Neural cell (in vitro differentiated cells): Measurements from ENCODE around the gene ZNF496. TPM values are rescaled to one million over a fixed set of nuclear protein-coding genes. Genes with fewer than 3 reads are reported as not detected.
"Not testable (repeated sequence)": the region's sequence is repeated elsewhere in the genome, so short reads cannot be mapped to it uniquely, and the experiment has no call there.

Source experiments
- H2AFZ ChIP-seq: fragments of 200-600, 300-800 bp; sonication (generic), shearing (Covaris generic); 2 replicates; pipeline ENCODE4 v1.6.0; 2014; ENCODE audit warnings: low read depth, mild to moderate bottlenecking, antibody characterized with exemption, low read length, moderate library complexity
- H3F3A ChIP-seq: fragments of 200-600 bp; shearing (Covaris generic); 2 replicates; pipeline ENCODE4 v1.6.1; 2016; ENCODE audit warnings: mild to moderate bottlenecking, moderate library complexity, mixed read lengths, antibody characterized with exemption, low read length; ENCODE audit not compliant: insufficient read depth, poor library complexity, severe bottlenecking
- H3K27ac ChIP-seq: fragments of 200-600, 300-800 bp; sonication (generic), shearing (Covaris generic); 2 replicates; pipeline ENCODE4 v1.5.1; 2014; ENCODE audit warnings: mild to moderate bottlenecking, low read length, moderate library complexity
- H3K27me3 ChIP-seq: fragments of 300-800, 200-600 bp; sonication (generic), shearing (Covaris generic); 2 replicates; pipeline ENCODE4 v1.6.0; 2014; ENCODE audit warnings: mild to moderate bottlenecking, low read depth, low read length, moderate library complexity; ENCODE audit not compliant: insufficient read depth
- H3K36me3 ChIP-seq: fragments of 300-800, 200-600 bp; sonication (generic), shearing (Covaris generic); 2 replicates; pipeline ENCODE4 v1.5.1; 2014; ENCODE audit warnings: mild to moderate bottlenecking, antibody characterized with exemption, low read length, moderate library complexity; ENCODE audit not compliant: insufficient read depth
- H3K4me2 ChIP-seq: fragments of 300-800, 200-600 bp; sonication (generic), shearing (Covaris generic); 2 replicates; pipeline ENCODE4 v1.6.0; 2014; ENCODE audit warnings: mild to moderate bottlenecking, low read length
- H3K4me3 ChIP-seq: fragments of 300-800, 200-600 bp; sonication (generic), shearing (Covaris generic); 2 replicates; pipeline ENCODE4 v1.5.1; 2014; ENCODE audit warnings: mild to moderate bottlenecking, low read length, moderate library complexity
- H3K79me2 ChIP-seq: fragments of 200-600 bp; shearing (Covaris generic); replicated peaks from 2 replicates; pipeline ENCODE4 v1.6.0; 2014; ENCODE audit warnings: mild to moderate bottlenecking, low read length, moderate library complexity; ENCODE audit not compliant: insufficient read depth
- H3K9ac ChIP-seq: fragments of 300-800, 200-600 bp; sonication (generic), shearing (Covaris generic); 2 replicates; pipeline ENCODE4 v1.6.1; 2016; ENCODE audit warnings: mild to moderate bottlenecking, low read length, mixed read lengths
- H3K9me2 ChIP-seq: fragments of 200-600 bp; shearing (Covaris generic); 2 replicates; pipeline ENCODE4 v1.6.1; 2016; ENCODE audit warnings: mild to moderate bottlenecking, low read length, mixed read lengths; ENCODE audit not compliant: insufficient read depth
- H3K9me3 ChIP-seq: fragments of 200-600, 300-800 bp; sonication (generic), shearing (Covaris generic); 2 replicates; pipeline ENCODE4 v1.6.1; 2016; ENCODE audit warnings: mild to moderate bottlenecking, mixed run types, low read length, moderate library complexity, mixed read lengths
- H4K20me1 ChIP-seq: fragments of 200-600 bp; shearing (Covaris generic); 2 replicates; pipeline ENCODE4 v1.6.1; 2016; ENCODE audit warnings: mild to moderate bottlenecking, mixed run types; ENCODE audit not compliant: insufficient read depth
- CTCF ChIP-seq: fragments of 450-650 bp; IDR thresholded peaks from 2 replicates; pipeline ENCODE4 v1.5.1; 2014; ENCODE audit warnings: antibody characterized with exemption, mild to moderate bottlenecking, moderate library complexity; ENCODE audit not compliant: poor library complexity, severe bottlenecking
- EP300 ChIP-seq: fragments of 450-650 bp; conservative IDR thresholded peaks from 2 replicates; pipeline ENCODE4 v1.6.1; 2014; ENCODE audit warnings: antibody characterized with exemption, mild to moderate bottlenecking, moderate library complexity; ENCODE audit not compliant: poor library complexity, severe bottlenecking
- EZH2 ChIP-seq: fragments of 200-600, 300-800 bp; shearing (Covaris generic), sonication (generic); IDR thresholded peaks from 2 replicates; pipeline ENCODE4 v1.6.1; 2014; ENCODE audit warnings: antibody characterized with exemption, low read length, borderline replicate concordance, mild to moderate bottlenecking; ENCODE audit not compliant: insufficient read depth, poor library complexity, severe bottlenecking
- MXI1 ChIP-seq: fragments of 450-650 bp; conservative IDR thresholded peaks from 2 replicates; pipeline ENCODE4 v1.6.1; 2014; ENCODE audit warnings: antibody characterized with exemption, mild to moderate bottlenecking; ENCODE audit not compliant: poor library complexity, severe bottlenecking
- POLR2AphosphoS5 ChIP-seq: IDR thresholded peaks from 2 replicates; pipeline ENCODE4 v1.6.1; 2012
- RAD21 ChIP-seq: fragments of 450-650 bp; conservative IDR thresholded peaks from 2 replicates; pipeline ENCODE4 v1.6.1; 2014; ENCODE audit warnings: antibody characterized with exemption, mild to moderate bottlenecking, moderate library complexity
- REST ChIP-seq: IDR thresholded peaks from 2 replicates; pipeline ENCODE4 v1.6.1; 2012; ENCODE audit warnings: borderline replicate concordance
- SMC3 ChIP-seq: fragments of 450-650 bp; conservative IDR thresholded peaks from 2 replicates; pipeline ENCODE4 v1.6.1; 2014; ENCODE audit warnings: antibody characterized with exemption, mild to moderate bottlenecking, moderate library complexity; ENCODE audit not compliant: poor library complexity
- TAF1 ChIP-seq: IDR thresholded peaks from 2 replicates; pipeline ENCODE4 v1.6.1; 2012; ENCODE audit warnings: low read depth
- polyA plus RNA-seq: library from polyadenylated mRNA; depleted of rRNA; stranded (reverse); fragments of >200 nt; gene quantifications from 2 replicates; pipeline ENCODE4 v1.2.3, GENCODE V29; 2014

ZNF496 gene
- polyA plus RNA-seq, 1 donor from 2014 or later = 25.2 TPM

DNA sequence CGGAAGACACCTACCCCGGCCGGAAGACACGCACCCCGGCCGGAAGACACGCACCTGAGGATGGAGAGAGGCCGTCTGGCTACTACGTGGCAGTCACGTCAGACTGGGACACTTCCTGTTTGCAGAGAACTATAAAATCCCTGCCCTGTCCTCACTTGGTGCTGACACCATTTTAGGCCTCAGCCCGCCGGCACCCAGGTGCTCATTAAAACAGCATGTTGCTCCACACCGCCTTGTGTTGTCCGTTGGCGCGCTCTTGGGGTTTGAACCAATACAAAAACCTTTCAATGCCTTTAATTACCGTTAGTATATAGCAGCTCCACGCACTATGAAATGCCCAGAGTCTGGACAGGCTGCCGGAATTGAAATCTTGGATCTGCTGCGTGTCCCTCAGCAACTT, 41.1 kb downstream of the ZNF496 start:
- H4K20me1 ChIP-seq = no peaks in the 10 kb centered on the region
- no peak overlapping the region for H3K9ac ChIP-seq
- no peak overlapping the region for H3K4me2 ChIP-seq
- H3K27me3 ChIP-seq = no peaks in the 10 kb centered on the region
- H3K36me3 ChIP-seq = no peaks in the 10 kb centered on the region
- H2AFZ ChIP-seq = no peak overlapping the region
- peaks cover 7% of the 10 kb centered on the region for H3K9me3 ChIP-seq
- H3K27ac ChIP-seq = no peak overlapping the region
- TF ChIP-seq SMC3 (no peak), MXI1 (no peak), CTCF (no peak), EZH2 (no peak)
- no peak overlapping the region for H3K4me3 ChIP-seq
- H3K9me2 ChIP-seq = no peaks in the 10 kb centered on the region
- H3F3A ChIP-seq = no peaks in the 10 kb centered on the region
- H3K79me2 ChIP-seq = no peaks in the 10 kb centered on the region

GRCh38 chr1:247289274-247289892, 42.3 kb downstream of the ZNF496 start:
- H4K20me1 ChIP-seq, H3K4me2 ChIP-seq, H3K27me3 ChIP-seq, H3K9ac ChIP-seq, H3K4me3 ChIP-seq, H3K79me2 ChIP-seq, H3K27ac ChIP-seq, H2AFZ ChIP-seq, H3K36me3 ChIP-seq, H3K9me2 ChIP-seq, H3F3A ChIP-seq, H3K9me3 ChIP-seq: not testable (repeated sequence)

GRCh38 chr1:247288341-247288740, 43.3 kb downstream of the ZNF496 start:
- Histone ChIP-seq H3K4me3 (no peak overlapping the region), H2AFZ (no peak overlapping the region), H3K9me3 (peaks cover 7% of the 10 kb centered on the region), H3K27me3 (no peaks in the 10 kb centered on the region), H3K9ac (no peak overlapping the region), H4K20me1 (no peaks in the 10 kb centered on the region), H3K4me2 (no peak overlapping the region), H3K36me3 (no peaks in the 10 kb centered on the region), H3K9me2 (no peaks in the 10 kb centered on the region), H3F3A (no peaks in the 10 kb centered on the region), H3K79me2 (no peaks in the 10 kb centered on the region), H3K27ac (no peak overlapping the region)
- no peak for TF ChIP-seq EP300
- TF ChIP-seq EZH2 = no peak
- TF ChIP-seq REST = no peak
- TF ChIP-seq CTCF = no peak
- TF ChIP-seq TAF1 = no peak
- no peak for TF ChIP-seq MXI1
- no peak for TF ChIP-seq POLR2AphosphoS5
- TF ChIP-seq SMC3 = no peak
- no peak for TF ChIP-seq RAD21
